ENCODE measurements around the gene POLN.
"Not testable (repeated sequence)": the region's sequence is repeated elsewhere in the genome, so short reads cannot be mapped to it uniquely, and the experiment has no call there.

Gene POLN

GRCh38 chr4:2049811-2050210, 192.1 kb downstream of the POLN start:
- DNase-seq = no peak

- DNase-seq = no peak
Measured at GRCh38 chr4:2049381-2049780, 192.5 kb downstream of the POLN start.

- DNase-seq = no peak
Measured at GRCh38 chr4:2048831-2049230, 193.1 kb downstream of the POLN start.

GRCh38 chr4:2047781-2048581, 193.9 kb downstream of the POLN start:
- DNase-seq = no peak

GRCh38 chr4:2047031-2047660, 194.8 kb downstream of the POLN start:
- no peak for DNase-seq

DNA sequence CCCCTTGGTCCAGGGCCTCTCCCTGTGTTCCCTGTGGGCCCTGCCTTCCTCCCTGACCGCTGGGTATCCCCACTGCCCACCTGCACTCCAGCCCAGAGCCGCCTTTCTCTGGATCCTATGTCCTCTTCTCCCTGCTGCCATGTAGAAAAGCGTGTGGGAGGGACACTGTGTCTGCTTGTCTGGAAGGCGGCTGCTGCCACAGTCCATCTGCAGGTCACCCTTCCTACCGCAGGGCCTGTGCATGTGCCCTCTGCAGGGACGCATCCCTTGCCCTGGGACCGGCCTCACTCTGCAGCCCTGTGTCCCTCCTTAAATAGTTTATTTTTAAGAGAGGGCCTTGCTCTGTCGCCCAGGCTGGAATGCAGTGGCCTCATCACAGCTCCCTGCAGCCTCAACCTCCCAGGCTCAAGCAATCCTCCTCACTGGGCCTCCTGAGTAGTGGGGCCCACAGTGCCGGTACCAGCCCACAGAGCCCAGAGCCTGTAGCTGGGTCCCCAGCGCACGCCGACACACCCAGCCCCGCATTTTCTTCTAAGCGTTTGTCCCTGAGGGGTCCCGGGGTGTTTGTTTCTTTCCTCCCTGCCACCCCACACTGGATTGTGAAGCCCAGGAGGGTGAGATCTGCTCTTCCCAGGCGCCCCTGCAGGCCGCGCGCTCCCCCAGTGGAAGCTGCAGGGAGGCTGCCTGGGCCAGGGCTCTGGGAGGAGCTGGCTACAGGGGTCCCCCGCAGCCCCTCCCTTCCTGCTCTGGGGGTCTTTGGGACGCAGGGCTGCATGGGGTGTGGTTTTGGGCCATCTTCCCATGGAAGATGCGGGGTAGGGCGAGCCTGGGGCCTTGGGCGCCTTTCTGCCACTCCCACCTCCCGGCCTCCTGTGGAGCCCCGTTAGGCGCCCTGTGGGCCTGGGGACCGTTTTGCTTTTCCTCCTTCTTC, 195.6 kb downstream of the POLN start:
- no peak for DNase-seq

GRCh38 chr4:2045518-2045951, 196.4 kb downstream of the POLN start:
- no peak for DNase-seq

GRCh38 chr4:2044542-2045517, 197.1 kb downstream of the POLN start:
- DNase-seq = no peak

GRCh38 chr4:2044119-2044485, 197.8 kb downstream of the POLN start:
- DNase-seq = no peak

DNA sequence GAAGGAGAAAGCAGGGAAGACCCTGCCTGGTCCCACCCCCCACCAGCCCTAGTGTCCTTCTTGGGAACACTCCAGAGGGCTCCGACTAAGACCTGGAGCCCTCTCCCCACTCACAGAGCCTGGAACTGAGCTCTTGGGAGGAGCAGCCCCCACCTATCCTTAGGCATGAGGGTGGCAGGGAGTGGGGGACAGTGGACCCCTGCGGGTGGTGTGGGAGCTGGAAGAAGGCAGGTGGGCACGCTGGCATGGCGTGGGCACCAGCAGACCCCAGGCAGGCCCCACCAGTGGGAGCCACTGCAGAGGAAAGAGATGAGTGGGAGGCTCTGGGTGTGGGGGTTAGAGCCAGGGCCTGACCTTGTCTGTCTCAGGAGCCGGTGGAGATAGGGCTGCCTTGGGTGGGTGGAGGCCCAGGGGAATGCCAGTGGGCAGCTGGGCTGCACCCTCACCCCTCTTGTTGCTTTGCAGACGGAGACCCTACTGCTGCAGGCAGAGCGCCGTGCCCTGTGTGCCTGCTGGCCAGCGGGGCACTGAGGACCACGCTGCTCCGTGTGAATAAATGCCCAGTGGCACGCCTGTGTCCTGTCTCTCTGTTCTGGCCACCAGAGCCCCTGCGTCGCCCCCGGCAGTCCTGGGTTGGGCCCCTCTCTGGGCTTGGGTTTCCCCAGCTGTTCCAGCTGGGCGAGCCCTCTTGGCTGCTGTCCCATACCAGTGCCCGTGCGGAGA, 198.4 kb downstream of the POLN start:
- DNase-seq = no peak

- no peak for DNase-seq
Measured at GRCh38 chr4:2042947-2043395, 198.9 kb downstream of the POLN start.

- DNase-seq = peak in 1 of 2 experiments; percentile 60
Measured at GRCh38 chr4:2042204-2042946, 199.5 kb downstream of the POLN start.

DNA sequence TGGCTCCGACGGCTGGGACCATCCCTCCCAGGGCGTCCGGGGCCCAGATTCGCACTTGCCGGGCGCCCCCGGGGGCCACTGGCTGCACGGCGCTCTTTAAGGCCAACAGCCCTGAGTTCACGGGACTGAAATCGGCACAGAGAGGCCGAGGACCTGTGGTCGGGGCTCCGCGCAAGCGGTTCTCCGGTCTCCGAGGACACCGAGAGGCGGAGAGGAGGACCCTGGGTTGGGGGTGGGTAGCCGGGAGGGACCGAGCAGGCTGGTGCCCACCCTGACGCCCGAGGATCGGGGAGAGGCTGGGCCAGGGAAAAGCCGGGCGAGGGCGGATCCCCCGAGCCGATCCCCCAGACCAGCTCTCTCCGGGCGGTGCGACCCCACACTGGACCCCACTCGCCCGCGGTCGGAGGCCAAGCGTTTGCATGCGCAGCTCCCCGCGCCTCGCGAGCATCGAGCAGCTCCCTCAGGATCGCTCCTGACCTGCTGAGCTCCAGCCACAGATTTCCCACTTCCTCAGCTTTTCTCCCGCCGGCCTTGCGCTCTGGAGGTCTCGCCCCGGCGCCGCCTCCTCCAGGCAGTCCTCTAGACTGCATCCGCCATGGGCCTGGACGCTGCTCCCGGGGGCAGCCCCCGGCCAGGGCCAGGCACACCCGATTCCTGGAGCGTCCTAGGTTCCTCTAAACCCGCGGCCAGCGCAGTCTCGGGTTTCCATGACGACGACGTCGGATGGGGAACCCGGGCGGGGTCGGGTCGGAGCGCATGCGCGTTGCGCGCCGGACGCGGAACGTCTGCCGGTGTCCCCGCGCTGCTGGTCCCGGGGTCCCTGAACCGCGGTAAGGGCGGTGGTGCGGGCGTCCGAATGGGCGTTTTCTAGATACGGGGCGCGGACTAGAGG, 200.4 kb downstream of the POLN start:
- peak; percentile 90 to 91 for DNase-seq

GRCh38 chr4:2040391-2041238, 201.3 kb downstream of the POLN start:
- no peak for DNase-seq

GRCh38 chr4:2036866-2037265, 205.1 kb downstream of the POLN start:
- no peak for DNase-seq

- no peak for DNase-seq
Measured at GRCh38 chr4:2036327-2036726, 205.6 kb downstream of the POLN start.

GRCh38 chr4:2031161-2031560, 210.8 kb downstream of the POLN start:
- DNase-seq = not testable (repeated sequence)

- not testable (repeated sequence) for DNase-seq
Measured at GRCh38 chr4:2027120-2027519, 214.8 kb downstream of the POLN start.

DNA sequence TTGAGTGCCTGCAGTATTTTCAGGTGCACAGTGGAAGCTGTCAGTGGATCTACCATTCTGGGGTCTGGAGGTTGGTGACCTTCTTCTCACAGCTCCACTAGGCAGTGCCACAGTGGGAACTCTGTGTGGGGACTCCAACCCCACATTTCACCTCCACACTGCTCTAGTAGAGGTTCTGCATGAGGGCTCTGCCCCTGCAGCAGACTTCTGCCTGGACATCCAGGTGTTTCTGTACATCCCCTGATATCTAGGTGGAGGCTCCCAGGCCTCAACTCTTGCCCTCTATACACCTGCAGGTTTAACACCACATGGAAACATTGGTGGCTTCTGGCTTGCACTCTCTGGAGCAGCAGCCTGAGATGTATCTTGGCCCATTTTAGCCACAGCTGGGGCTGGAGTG, 216.1 kb downstream of the POLN start:
- no peak for DNase-seq

Measured in activated T-cell treated with anti-CD3 and anti-CD28 coated beads, Interleukin-2, amount 50 U/mL, for 48 hours (primary cell).